HFF-Myc (cell line): ENCODE measurements around the gene FAM131A.

ENCODE experiments used
- DNase-seq: peaks from one replicate; pipeline ENCODE4 v3.0.0-alpha.2; 2011; ENCODE audit warnings: low read depth; ENCODE audit errors: extremely low read depth
- H3K4me3 ChIP-seq: replicated peaks from 2 replicates; pipeline ENCODE4 v1.5.1; 2011; ENCODE audit warnings: low read depth, mild to moderate bottlenecking, control low read depth, low read length
- TF ChIP-seq, protein P1 (sequence below): IDR thresholded peaks from 2 replicates; pipeline ENCODE4 v1.5.1; 2012; ENCODE audit warnings: mild to moderate bottlenecking, low read depth, low read length, control low read depth; ENCODE audit errors: missing control alignments

FAM131A gene

DNA sequence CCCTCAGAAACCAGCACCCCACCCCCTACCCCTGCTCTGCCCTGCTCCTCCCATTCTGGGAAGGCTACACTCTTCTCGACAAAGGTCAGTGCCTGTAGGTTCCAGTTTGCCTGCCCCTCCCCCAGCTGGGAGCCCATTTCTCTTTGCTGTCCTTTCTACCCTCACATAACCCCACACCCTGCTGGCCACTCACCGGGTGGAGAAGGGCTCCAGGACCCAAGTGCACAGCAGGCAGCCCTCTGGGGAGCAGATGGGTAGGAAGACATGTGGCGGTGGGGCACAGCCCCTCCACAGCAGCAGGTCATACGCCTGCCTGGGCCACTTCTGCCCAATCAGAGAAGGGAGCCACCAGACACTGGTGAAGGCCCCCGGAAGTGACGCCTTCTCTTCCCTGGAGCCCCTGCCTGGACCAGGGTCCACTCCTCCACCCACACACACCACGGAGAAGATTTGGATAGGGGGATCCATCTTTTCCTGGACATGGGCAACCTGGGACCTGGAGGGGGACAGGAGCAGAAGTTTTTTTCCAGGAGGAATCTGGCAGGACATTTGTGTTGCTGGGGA lies 40.6 kb downstream of the FAM131A start, which contains the start of gene THPO:
Gene THPO (minus strand): TSS at position 326 of the 564 bp plus-strand sequence. CDS start 1,948 bp downstream, outside the sequence.
- TF ChIP-seq, protein P1, sequence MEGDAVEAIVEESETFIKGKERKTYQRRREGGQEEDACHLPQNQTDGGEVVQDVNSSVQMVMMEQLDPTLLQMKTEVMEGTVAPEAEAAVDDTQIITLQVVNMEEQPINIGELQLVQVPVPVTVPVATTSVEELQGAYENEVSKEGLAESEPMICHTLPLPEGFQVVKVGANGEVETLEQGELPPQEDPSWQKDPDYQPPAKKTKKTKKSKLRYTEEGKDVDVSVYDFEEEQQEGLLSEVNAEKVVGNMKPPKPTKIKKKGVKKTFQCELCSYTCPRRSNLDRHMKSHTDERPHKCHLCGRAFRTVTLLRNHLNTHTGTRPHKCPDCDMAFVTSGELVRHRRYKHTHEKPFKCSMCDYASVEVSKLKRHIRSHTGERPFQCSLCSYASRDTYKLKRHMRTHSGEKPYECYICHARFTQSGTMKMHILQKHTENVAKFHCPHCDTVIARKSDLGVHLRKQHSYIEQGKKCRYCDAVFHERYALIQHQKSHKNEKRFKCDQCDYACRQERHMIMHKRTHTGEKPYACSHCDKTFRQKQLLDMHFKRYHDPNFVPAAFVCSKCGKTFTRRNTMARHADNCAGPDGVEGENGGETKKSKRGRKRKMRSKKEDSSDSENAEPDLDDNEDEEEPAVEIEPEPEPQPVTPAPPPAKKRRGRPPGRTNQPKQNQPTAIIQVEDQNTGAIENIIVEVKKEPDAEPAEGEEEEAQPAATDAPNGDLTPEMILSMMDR = no peak
- DNase-seq = no peak
- H3K4me3 ChIP-seq = no peak within 1 kb of the TSS

DNA sequence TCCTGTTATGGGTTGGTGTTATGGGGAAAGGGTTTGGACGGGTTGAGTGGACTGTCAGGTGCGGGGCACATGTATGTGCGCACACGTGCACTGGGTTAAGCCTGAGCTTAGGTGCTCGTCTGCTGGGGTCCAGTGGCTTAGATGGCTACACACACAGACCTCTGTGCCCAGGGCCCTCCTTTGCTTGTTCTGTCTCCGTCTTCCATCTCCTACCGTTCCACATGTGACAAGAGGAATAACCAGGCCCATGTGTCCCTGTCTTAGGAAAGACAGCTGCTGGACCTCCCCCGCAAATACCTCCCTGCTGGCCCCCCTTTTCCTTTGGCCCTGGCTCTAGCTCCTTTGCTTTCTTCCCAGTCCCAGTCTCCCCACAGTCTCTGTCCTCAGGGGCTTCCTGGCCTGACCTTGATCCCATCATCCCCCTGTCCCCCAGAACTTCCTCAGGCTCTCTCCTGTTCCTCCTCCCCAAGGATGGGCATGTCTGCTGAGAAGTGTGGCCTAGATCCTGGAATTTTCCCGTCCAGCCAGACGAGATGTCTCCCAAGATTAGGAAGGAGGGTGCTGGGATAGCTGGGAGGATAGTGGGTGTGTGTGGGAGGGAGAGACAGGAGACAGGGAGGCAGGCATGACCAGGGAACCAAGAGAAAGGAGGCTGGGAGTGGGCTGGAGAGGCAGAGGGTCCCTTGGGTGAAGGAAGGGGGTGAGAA lies 41.4 kb downstream of the FAM131A start:
- TF ChIP-seq, protein P1 = no peak
- no peak overlapping the region for H3K4me3 ChIP-seq
- DNase-seq = no peak

DNA sequence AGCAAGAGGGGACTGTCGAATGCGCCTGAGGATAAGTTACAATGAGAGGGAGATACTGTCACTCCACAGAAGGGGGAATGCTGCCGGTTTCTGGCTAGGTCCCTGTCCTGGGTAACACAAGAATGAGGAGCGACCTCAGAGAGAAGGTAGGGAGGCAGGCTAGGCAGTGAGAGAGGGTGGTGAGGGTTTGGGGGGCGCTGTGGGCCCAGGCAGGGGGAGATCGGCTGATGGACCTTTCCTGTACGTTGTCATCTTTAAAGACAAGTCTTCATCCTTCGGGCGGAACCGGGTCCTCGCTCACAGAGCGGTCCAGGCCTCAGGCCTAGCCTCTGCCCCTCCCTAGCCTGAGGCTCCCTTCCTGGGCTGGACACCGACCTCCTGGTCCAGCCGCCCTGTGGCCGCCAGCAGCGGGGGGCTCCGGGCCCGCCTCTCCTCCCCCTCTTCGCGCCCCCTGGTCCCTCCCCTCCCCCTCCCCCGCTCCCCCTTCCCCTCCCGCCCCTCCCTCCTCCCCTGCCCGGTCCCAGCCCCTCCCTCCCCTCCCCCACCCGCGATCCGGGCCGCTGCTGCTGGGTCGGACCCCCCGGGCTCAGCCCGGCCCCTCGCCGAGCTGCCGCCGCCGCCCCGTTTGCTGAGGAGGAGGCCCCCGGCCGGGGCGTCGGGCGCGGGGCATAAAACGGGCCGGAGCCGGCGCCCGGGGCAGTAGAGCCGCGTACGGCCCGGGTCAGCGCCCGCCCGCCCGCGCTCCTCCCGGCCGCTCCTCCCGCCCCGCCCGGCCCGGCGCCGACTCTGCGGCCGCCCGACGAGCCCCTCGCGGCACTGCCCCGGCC lies 42.2 kb downstream of the FAM131A start, which contains the start of gene CHRD:
Gene CHRD (plus strand): TSS at position 697 of the 827 bp plus-strand sequence. CDS start 265 bp downstream, outside the sequence.
- no peak for DNase-seq
- no peak within 1 kb of the TSS; the same call in 1 of the 2 replicates for H3K4me3 ChIP-seq

DNA sequence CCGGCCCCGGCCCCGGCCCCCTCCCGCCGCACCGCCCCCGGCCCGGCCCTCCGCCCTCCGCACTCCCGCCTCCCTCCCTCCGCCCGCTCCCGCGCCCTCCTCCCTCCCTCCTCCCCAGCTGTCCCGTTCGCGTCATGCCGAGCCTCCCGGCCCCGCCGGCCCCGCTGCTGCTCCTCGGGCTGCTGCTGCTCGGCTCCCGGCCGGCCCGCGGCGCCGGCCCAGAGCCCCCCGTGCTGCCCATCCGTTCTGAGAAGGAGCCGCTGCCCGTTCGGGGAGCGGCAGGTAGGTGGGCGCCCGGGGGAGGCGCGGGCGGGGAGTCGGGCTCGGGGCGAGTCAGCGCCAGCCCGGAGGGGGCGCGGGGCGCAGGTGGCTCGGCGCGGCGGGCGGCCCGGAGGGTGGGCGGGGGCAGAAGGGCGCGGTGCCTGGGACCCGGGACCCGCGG lies 42.8 kb downstream of the FAM131A start:
- H3K4me3 ChIP-seq = no peak overlapping the region
- no peak for DNase-seq
- TF ChIP-seq, protein P1 = no peak

More for the DNA sequence above, 42.2 kb downstream of the FAM131A start, which contains the start of gene CHRD:
- TF ChIP-seq, protein P1 = no peak

DNA sequence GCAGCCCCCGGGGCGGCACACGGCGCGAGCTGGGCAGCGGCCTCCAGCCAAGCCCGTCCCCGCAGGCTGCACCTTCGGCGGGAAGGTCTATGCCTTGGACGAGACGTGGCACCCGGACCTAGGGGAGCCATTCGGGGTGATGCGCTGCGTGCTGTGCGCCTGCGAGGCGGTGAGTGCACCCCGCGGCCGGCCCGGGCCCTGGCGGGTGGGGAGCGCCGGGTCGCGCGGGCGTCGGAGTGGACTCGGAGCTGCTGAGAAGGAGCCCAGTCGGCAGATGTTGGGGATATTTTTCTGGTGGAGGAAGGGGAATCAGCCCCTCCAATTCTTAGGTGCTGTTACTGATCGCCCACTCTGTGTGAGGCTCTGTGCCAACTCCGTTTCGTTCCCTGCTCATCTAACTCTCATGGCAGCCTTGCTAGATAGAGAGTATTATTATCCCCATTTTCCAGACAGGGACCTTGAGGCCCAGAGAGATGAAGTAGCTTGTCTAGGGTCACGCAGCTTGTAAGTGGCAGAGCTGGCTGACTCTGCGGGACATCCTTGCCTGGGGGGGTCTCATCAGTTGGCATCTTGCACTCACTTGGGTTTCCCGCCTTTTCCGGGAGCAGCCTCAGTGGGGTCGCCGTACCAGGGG lies 43.3 kb downstream of the FAM131A start:
- no peak overlapping the region; the same call in 1 of the 2 replicates for H3K4me3 ChIP-seq
- TF ChIP-seq, protein P1 = no peak
- DNase-seq = no peak
